Calu3 (cell line): ENCODE data around the gene GTPBP3. TPM values are rescaled to one million over a fixed set of nuclear protein-coding genes. Genes with fewer than 3 reads are reported as not detected.

ENCODE experiments used
- BruUV-seq: library from RNA; stranded (reverse); fragments of 400-500 nt; replicated peaks from 2 replicates; lab custom pipeline; 2021; lab: Mats Ljungman, UMichigan
- CTCF ChIA-PET: fragments of 300-600 bp; sonication (Branson Sonifier 250); formaldehyde crosslinking; loops from one replicate; lab custom pipeline; 2022; ENCODE audit warnings: antibody characterized with exemption; lab: Charles Lee
- DNase-seq: peaks from one replicate; pipeline ENCODE4 v3.0.0; 2022
- H3K27ac Mint-ChIP-seq: one replicate; pipeline ENCODE4 v1.8.0; 2022; ENCODE audit warnings: mixed read lengths; ENCODE audit not compliant: unreplicated experiment
- H3K27me3 Mint-ChIP-seq: one replicate; pipeline ENCODE4 v1.8.0; 2022; ENCODE audit warnings: mixed read lengths; ENCODE audit not compliant: unreplicated experiment
- H3K36me3 Mint-ChIP-seq: one replicate; pipeline ENCODE4 v1.8.0; 2022; ENCODE audit warnings: mild to moderate bottlenecking, moderate library complexity, mixed read lengths; ENCODE audit not compliant: insufficient read depth, unreplicated experiment
- H3K4me1 Mint-ChIP-seq: one replicate; pipeline ENCODE4 v1.8.0; 2022; ENCODE audit warnings: mild to moderate bottlenecking, low read depth, mixed read lengths; ENCODE audit not compliant: unreplicated experiment
- H3K4me3 Mint-ChIP-seq: one replicate; pipeline ENCODE4 v1.8.0; 2022; ENCODE audit warnings: mild to moderate bottlenecking, low read depth, moderate library complexity, mixed read lengths; ENCODE audit not compliant: unreplicated experiment
- H3K9me3 Mint-ChIP-seq: one replicate; pipeline ENCODE4 v1.8.0; 2022; ENCODE audit warnings: low read depth, mixed read lengths; ENCODE audit not compliant: unreplicated experiment
- CTCF ChIP-seq: fragments of 200-600 bp; IDR thresholded peaks from one replicate; pipeline ENCODE4 v1.8.0; 2022; ENCODE audit warnings: antibody characterized with exemption; ENCODE audit not compliant: unreplicated experiment
- intact Hi-C: fragments of 100-400 bp; cut with micrococcal nuclease; formaldehyde crosslinking; loops from one replicate; pipeline ENCODE4 v1.10.0; 2022; ENCODE audit not compliant: unreplicated experiment
- total RNA-seq: library from RNA; stranded (reverse); gene quantifications from 2 replicates; pipeline ENCODE4 v1.2.3, GENCODE V29; 2022

Gene GTPBP3
- total RNA-seq, 1 experiment from 2014 or later, result 40.9 TPM

GRCh38 chr19:17379221-17379631 lies 41.9 kb downstream of the GTPBP3 start:
- Mint-ChIP-seq H3K27me3 (no peaks in the 10 kb centered on the region), H3K9me3 (no peaks in the 10 kb centered on the region), H3K27ac (no peak overlapping the region), H3K36me3 (no peaks in the 10 kb centered on the region), H3K4me1 (no peaks in the 10 kb centered on the region), H3K4me3 (no peak overlapping the region)
- no peak for TF ChIP-seq CTCF
- no TSS peak for BruUV-seq
- DNase-seq, result no peak
- intact Hi-C loops, result no loop called here
- CTCF ChIA-PET, result no interaction called here

GRCh38 chr19:17380426-17381138 lies 43.2 kb downstream of the GTPBP3 start:
- H3K27me3 Mint-ChIP-seq, result no peaks in the 10 kb centered on the region
- H3K27ac Mint-ChIP-seq, result no peak overlapping the region
- no peaks in the 10 kb centered on the region for H3K4me1 Mint-ChIP-seq
- DNase-seq, result no peak
- intact Hi-C loops, result no loop called here
- no peak overlapping the region for H3K4me3 Mint-ChIP-seq
- no peak for TF ChIP-seq CTCF
- H3K36me3 Mint-ChIP-seq, result no peaks in the 10 kb centered on the region
- BruUV-seq, result no TSS peak
- CTCF ChIA-PET, result no interaction called here
- H3K9me3 Mint-ChIP-seq, result no peaks in the 10 kb centered on the region

GRCh38 chr19:17385878-17386611 lies 48.7 kb downstream of the GTPBP3 start:
- intact Hi-C loops, result loop anchor here (2.0 kb wide), 1 partner anchor 93 kb away; no protein-coding TSS in a partner anchor
- no peaks in the 10 kb centered on the region for H3K4me1 Mint-ChIP-seq
- H3K27me3 Mint-ChIP-seq, result peaks cover 12% of the 10 kb centered on the region
- TF ChIP-seq CTCF, result peak; percentile 80
- H3K9me3 Mint-ChIP-seq, result no peaks in the 10 kb centered on the region
- H3K4me3 Mint-ChIP-seq, result no peak overlapping the region
- no peaks in the 10 kb centered on the region for H3K36me3 Mint-ChIP-seq
- peak; percentile 61 for DNase-seq
- CTCF ChIA-PET, result interaction anchor here (0.8 to 1.1 kb wide), 3 partner anchors 77 to 93 kb away, joined by 3 to 18 read pairs (median 3); partner anchors contain the start of genes DDA1 and MRPL34
- H3K27ac Mint-ChIP-seq, result no peak overlapping the region
- no TSS peak for BruUV-seq

- Mint-ChIP-seq H3K36me3 (no peaks in the 10 kb centered on the region), H3K4me3 (no peak overlapping the region), H3K4me1 (no peaks in the 10 kb centered on the region), H3K9me3 (no peaks in the 10 kb centered on the region), H3K27ac (no peak overlapping the region), H3K27me3 (peaks cover 12% of the 10 kb centered on the region)
- TF ChIP-seq CTCF, result no peak
- no TSS peak for BruUV-seq
- CTCF ChIA-PET, result no interaction called here
- intact Hi-C loops, result no loop called here
- no peak for DNase-seq
Observed at GRCh38 chr19:17389288-17389687, 51.9 kb downstream of the GTPBP3 start.
